GM12874 (cell line): ENCODE results near the gene GPR84.

Experiments used
- CTCF ChIP-seq: IDR thresholded peaks from 2 replicates; pipeline ENCODE4 v1.5.1; 2011; ENCODE audit warnings: low read depth, mild to moderate bottlenecking, control low read depth, low read length, moderate library complexity; ENCODE audit not compliant: insufficient read depth

GPR84 gene

GRCh38 chr12:54352891-54353874 lies 11.1 kb downstream of the GPR84 start:
- no peak for TF ChIP-seq CTCF

- TF ChIP-seq CTCF, result no peak
These were observed 12.2 kb downstream of the GPR84 start for GRCh38 chr12:54352022-54352531.

GRCh38 chr12:54351341-54351740 lies 12.9 kb downstream of the GPR84 start:
- no peak for TF ChIP-seq CTCF

GRCh38 chr12:54350743-54351142 lies 13.5 kb downstream of the GPR84 start:
- TF ChIP-seq CTCF, result no peak

GRCh38 chr12:54349679-54350078 lies 14.6 kb downstream of the GPR84 start:
- no peak for TF ChIP-seq CTCF

- no peak for TF ChIP-seq CTCF
These were observed 15.2 kb downstream of the GPR84 start for GRCh38 chr12:54349036-54349435.

GRCh38 chr12:54341378-54342300 lies 22.6 kb downstream of the GPR84 start:
- TF ChIP-seq CTCF, result no peak
